Neural cell (in vitro differentiated cells): ENCODE data around the gene ATAD3C.
"Not testable (repeated sequence)": the region's sequence is repeated elsewhere in the genome, so short reads cannot be mapped to it uniquely, and the experiment has no call there.

ENCODE experiments used
- EP300 ChIP-seq: fragments of 450-650 bp; conservative IDR thresholded peaks from 2 replicates; pipeline ENCODE4 v1.6.1; 2014; ENCODE audit warnings: antibody characterized with exemption, mild to moderate bottlenecking, moderate library complexity; ENCODE audit not compliant: poor library complexity, severe bottlenecking
- EZH2 ChIP-seq: fragments of 200-600, 300-800 bp; shearing (Covaris generic), sonication (generic); IDR thresholded peaks from 2 replicates; pipeline ENCODE4 v1.6.1; 2014; ENCODE audit warnings: antibody characterized with exemption, low read length, borderline replicate concordance, mild to moderate bottlenecking; ENCODE audit not compliant: insufficient read depth, poor library complexity, severe bottlenecking
- POLR2AphosphoS5 ChIP-seq: IDR thresholded peaks from 2 replicates; pipeline ENCODE4 v1.6.1; 2012
- TF ChIP-seq, protein P1 (sequence below): fragments of 450-650 bp; IDR thresholded peaks from 2 replicates; pipeline ENCODE4 v1.5.1; 2014; ENCODE audit warnings: antibody characterized with exemption, mild to moderate bottlenecking, moderate library complexity; ENCODE audit not compliant: poor library complexity, severe bottlenecking

DNA sequence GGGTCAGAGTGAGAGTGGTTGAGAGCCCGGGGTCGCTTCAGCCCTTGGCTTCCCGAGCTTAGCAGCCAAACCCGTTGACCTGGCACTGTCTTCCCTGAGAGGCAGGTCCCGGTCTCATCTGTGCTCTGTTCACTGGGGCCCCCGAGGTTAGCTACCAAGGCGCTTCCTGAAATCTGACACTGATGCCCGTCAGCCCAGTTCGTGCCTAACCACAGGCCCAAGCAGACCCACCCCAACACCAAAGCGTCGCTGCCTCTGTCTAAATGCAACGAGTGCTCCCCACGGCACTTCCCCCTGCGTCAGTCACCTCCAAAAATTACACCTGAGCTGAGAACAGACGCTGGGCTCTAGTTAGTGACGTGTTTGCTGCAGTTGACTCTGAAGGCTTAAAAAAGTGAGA, 64.9 kb downstream of the ATAD3C start:
- TF ChIP-seq, protein P1, sequence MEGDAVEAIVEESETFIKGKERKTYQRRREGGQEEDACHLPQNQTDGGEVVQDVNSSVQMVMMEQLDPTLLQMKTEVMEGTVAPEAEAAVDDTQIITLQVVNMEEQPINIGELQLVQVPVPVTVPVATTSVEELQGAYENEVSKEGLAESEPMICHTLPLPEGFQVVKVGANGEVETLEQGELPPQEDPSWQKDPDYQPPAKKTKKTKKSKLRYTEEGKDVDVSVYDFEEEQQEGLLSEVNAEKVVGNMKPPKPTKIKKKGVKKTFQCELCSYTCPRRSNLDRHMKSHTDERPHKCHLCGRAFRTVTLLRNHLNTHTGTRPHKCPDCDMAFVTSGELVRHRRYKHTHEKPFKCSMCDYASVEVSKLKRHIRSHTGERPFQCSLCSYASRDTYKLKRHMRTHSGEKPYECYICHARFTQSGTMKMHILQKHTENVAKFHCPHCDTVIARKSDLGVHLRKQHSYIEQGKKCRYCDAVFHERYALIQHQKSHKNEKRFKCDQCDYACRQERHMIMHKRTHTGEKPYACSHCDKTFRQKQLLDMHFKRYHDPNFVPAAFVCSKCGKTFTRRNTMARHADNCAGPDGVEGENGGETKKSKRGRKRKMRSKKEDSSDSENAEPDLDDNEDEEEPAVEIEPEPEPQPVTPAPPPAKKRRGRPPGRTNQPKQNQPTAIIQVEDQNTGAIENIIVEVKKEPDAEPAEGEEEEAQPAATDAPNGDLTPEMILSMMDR = not testable (repeated sequence)
- not testable (repeated sequence) for TF ChIP-seq EZH2, POLR2AphosphoS5, EP300
